Measurements from ENCODE around the gene EXOC3L4. TPM values are rescaled to one million over a fixed set of nuclear protein-coding genes. Genes with fewer than 3 reads are reported as not detected.

The EXOC3L4 gene
- total RNA-seq, 4 donors from 2014 or later = 0.64 to 0.75 TPM; not detected in 2

DNA sequence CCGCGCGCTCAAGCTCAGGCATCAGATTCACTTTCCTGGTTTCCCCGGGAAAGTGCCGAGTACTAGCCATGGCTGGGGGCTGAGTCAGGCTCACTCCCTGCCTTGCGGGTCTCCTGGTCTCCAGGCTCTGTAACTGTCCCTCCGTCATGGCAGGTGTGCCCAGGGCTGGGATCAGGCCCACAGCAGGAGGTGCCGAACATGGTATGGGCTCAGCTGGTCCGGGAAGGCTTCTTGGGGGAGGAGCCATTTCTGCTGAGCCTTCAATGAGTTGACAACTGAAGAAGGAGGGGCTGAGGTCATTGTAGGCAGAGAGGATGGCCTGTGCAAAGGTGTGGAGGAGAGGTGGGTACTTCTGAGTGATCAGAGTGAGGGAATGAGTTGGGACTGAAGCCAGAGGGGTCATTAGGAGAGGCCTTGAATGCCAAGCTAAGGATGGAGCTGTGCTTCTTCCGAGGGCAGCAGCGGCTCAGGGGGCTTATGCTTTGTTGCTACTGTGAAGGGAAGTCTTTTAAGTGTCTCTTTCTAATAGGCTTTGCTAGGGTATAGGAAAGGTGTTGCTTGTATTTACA lies 769 bp downstream of the EXOC3L4 start:
- DNase-seq (ENCODE audit: low spot score in 2 of 2) = no peak
- WGBS, 2 donors = 91 to 93% methylated on average over 3 to 11 of the region's 11 CpGs
- TF ChIP-seq, protein P1, sequence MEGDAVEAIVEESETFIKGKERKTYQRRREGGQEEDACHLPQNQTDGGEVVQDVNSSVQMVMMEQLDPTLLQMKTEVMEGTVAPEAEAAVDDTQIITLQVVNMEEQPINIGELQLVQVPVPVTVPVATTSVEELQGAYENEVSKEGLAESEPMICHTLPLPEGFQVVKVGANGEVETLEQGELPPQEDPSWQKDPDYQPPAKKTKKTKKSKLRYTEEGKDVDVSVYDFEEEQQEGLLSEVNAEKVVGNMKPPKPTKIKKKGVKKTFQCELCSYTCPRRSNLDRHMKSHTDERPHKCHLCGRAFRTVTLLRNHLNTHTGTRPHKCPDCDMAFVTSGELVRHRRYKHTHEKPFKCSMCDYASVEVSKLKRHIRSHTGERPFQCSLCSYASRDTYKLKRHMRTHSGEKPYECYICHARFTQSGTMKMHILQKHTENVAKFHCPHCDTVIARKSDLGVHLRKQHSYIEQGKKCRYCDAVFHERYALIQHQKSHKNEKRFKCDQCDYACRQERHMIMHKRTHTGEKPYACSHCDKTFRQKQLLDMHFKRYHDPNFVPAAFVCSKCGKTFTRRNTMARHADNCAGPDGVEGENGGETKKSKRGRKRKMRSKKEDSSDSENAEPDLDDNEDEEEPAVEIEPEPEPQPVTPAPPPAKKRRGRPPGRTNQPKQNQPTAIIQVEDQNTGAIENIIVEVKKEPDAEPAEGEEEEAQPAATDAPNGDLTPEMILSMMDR (IDR thresholded peaks at IDR 0.05) = no peak
- TF ChIP-seq POLR2A (IDR thresholded peaks at IDR 0.05) = no peak
- intact Hi-C loops (cut with DNase I; ENCODE audit: low total_unique reads) = no loop called here
- H3K4me3 ChIP-seq (ENCODE audit: low read depth, poor library complexity, severe bottlenecking) = no peak overlapping the region

DNA sequence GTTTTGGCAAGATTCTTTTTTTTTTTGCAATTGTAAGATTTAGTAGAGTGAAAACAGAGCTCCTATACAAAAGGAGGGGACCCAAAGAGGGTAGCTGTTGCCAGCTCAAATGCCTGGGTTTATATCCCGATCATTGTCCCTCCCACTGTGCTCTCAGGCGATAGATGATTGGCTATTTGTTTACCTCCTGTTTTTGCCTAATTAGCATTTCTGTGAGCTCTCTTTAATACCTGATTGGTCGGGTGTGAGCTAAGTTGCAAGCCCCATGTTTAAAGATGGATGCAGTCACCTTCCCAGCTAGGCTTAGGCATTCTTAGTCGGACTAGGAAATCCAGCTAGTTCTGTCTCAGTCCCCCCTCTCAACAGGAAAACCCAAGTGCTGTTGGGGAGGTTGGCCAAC lies 1.9 kb downstream of the EXOC3L4 start:
- intact Hi-C loops (cut with DNase I; ENCODE audit: low total_unique reads) = no loop called here
- DNase-seq (ENCODE audit: low spot score in 2 of 2) = no peak
- 63 to 78% methylated on average over 4 of the region's 4 CpGs for WGBS, 2 donors
- H3K4me3 ChIP-seq (ENCODE audit: low read depth, poor library complexity, severe bottlenecking) = no peak overlapping the region
- TF ChIP-seq, protein P1 (IDR thresholded peaks at IDR 0.05) = no peak
- no peak for TF ChIP-seq POLR2A (IDR thresholded peaks at IDR 0.05)

DNA sequence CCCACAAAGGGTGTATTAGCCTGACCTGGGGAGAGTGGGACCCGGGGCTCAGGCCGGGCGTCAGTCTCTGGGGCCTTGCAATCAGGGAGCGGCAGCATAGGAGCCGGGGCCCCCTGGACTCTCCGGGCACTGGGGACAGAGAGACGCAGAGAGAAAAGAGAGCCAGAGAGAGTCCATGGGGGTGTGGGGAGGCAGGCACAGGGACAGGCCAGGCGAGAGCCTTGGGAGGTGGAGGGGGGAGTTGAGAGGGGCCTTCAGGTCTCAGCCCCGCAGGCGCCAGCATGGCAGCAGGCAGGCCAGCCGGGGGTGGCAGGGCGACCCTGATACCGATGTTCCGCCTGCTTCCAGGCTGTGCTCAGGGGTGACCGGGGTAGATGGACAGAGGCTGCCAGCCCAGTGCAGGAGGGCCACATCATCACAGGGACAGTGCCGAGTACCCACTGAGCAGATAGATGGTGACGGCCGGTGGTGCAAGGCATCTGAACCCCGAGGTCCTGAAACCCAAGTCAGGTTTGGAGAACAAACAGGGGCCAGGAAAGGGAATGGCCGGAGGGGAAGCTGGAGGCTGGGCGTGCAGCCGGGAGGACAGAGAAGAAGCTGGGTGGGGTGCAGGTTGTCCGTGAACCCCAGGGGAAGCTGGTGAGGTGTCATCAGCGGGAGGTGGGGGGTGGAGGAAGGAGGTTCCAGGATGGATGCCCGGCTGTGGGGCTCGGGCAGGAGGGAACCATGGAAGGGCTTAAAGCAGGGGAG lies 2.9 kb downstream of the EXOC3L4 start:
- WGBS, 2 donors = 86 to 87% methylated on average over 26 of the region's 26 CpGs
- TF ChIP-seq POLR2A (IDR thresholded peaks at IDR 0.05) = no peak
- TF ChIP-seq, protein P1 (IDR thresholded peaks at IDR 0.05) = no peak
- no peak overlapping the region for H3K4me3 ChIP-seq (ENCODE audit: low read depth, poor library complexity, severe bottlenecking)
- DNase-seq (ENCODE audit: low spot score in 2 of 2) = no peak
- intact Hi-C loops (cut with DNase I; ENCODE audit: low total_unique reads) = no loop called here

DNA sequence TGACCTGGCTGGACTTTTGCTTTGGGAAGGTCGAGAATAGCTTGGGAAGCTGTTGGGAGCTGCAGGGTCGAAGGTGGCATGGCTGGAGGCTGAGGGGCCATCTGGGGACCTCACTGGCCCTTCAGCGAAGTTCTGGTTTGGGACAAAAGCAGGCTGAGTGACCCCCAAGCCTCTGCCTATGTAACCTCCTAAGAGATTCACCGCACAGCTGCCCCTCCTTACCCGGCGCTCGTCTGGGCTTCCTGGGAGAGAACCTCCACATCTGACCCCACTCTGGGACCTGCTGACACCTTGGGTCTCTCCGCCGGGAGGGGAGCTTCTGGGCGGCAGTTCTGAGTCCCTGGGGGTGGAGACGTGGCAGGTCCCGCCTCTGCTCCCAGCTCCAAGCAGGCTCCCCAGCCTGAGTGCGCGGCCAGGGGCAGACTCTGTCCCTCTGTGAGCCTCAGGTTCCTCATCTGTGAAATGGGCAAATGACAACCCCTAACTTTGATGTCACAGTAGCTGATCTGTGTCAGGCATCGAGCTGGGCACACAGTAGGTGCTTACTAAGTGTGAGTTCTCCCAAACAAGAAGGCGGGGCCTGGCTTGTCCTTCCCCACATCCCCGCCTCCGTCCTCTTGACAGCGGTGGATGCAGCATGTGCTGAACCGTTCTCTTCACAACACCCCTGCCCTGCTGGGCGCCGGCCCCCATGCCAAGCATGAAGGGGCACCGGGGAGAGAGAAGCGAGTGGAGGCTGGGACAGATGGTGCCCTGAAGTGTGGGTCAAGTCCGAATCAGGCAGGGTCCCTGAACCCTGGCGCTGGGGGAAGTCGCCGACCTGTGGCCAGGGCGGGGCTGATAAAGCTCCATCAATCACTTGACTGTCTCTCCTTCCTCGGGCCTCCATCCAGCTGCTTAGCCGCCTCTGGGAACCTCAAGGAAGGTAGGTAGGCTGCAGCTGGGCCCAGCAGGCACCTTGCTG lies 3.8 kb downstream of the EXOC3L4 start:
- H3K4me3 ChIP-seq (ENCODE audit: low read depth, poor library complexity, severe bottlenecking) = no peak overlapping the region
- 75 to 79% methylated on average over 29 to 30 of the region's 31 CpGs for WGBS, 2 donors
- intact Hi-C loops (cut with DNase I; ENCODE audit: low total_unique reads) = no loop called here

DNA sequence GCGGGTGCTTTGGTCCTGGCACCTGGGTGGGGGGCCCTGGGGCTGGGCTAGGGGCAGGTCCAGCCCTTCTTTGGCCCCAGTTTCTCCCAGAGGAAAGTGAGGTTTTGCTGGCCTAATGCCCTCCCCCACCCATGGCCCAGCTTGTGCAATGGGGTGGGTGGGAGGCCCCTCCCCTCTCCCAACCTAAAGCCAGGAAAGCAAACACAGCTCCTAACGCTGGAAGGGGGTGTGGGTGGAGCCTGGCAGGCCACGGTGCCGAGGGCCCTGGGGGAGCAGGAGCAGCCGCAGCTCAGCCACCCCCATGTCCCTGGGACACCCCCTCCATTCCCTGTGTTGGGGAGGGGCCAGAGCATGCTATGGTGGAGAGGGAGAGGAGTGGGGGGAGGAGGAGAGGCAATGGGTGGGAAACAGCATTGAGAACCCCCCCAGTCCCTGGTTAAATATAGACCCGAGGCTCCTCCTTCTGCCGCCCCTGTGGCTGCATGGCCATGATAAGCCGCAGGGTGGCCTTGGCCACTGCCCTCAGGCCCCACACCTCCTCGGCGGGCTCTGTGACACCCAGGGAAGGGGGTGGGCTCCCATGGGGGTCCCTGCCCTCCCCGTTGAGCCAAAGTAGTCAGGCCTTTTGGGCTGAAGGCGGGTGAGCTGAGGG lies 4.7 kb downstream of the EXOC3L4 start:
- intact Hi-C loops (cut with DNase I; ENCODE audit: low total_unique reads) = no loop called here
- no peak overlapping the region for H3K4me3 ChIP-seq (ENCODE audit: low read depth, poor library complexity, severe bottlenecking)
- TF ChIP-seq, protein P1 (IDR thresholded peaks at IDR 0.05) = no peak
- no peak for TF ChIP-seq POLR2A (IDR thresholded peaks at IDR 0.05)
- 63 to 75% methylated on average over 12 of the region's 12 CpGs for WGBS, 2 donors
- DNase-seq (ENCODE audit: low spot score in 2 of 2) = no peak

More for the DNA sequence above, 3.8 kb downstream of the EXOC3L4 start:
- DNase-seq (ENCODE audit: low spot score in 2 of 2) = no peak
- TF ChIP-seq, protein P1 (IDR thresholded peaks at IDR 0.05) = no peak
- TF ChIP-seq POLR2A (IDR thresholded peaks at IDR 0.05) = no peak

Measured in lower leg skin (tissue), 4 donors.